ENCODE results near the gene RNPS1. TPM values are rescaled to one million over a fixed set of nuclear protein-coding genes. Genes with fewer than 3 reads are reported as not detected.
A peak's percentile ranks its signal among the peaks of the same experiment; 100 is the strongest.

RNPS1 gene
- total and polyA plus RNA-seq, 9 of the 15 experiments (the other 6 are each of a cell fraction or from before 2014, with no cell fraction given): 44.9 to 338 (median 202) TPM

DNA sequence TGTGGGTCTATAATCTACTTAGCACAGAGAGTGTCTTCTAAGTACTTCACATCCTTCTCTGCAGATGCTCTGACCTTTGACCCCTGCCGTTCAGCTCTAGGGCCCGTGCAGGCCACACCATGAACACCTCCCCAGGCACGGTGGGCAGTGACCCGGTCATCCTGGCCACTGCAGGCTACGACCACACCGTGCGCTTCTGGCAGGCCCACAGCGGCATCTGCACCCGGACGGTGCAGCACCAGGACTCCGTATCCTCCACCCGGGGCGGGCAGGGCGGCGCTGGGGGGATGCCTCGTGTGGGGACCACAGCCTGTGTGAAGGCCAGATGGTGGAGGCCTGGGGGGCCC lies 62.0 kb downstream of the RNPS1 start (continued):
- TF ChIP-seq, protein P1, sequence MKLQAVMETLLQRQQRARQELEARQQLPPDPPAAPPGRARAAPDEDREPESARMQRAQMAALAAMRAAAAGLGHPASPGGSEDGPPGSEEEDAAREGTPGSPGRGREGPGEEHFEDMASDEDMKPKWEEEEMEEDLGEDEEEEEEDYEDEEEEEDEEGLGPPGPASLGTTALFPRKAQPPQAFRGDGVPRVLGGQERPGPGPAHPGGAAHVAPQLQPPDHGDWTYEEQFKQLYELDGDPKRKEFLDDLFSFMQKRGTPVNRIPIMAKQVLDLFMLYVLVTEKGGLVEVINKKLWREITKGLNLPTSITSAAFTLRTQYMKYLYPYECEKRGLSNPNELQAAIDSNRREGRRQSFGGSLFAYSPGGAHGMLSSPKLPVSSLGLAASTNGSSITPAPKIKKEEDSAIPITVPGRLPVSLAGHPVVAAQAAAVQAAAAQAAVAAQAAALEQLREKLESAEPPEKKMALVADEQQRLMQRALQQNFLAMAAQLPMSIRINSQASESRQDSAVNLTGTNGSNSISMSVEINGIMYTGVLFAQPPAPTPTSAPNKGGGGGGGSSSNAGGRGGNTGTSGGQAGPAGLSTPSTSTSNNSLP (IDR thresholded peaks at IDR 0.05; ENCODE audit: borderline replicate concordance, low read depth, low read length): no peak
- TF ChIP-seq IFI16 (CRISPR knock-in tag; IDR thresholded peaks at IDR 0.05) (0 out of 2 replicates have a peak, but pooled peaks have one; percentile 55), ESRRA (IDR thresholded peaks at IDR 0.05; ENCODE audit: borderline replicate concordance, low read depth) (no peak), ZNF699 (CRISPR knock-in tag; IDR thresholded peaks at IDR 0.05; ENCODE audit: insufficient replicate concordance) (no peak), FOXP1 (CRISPR knock-in tag; IDR thresholded peaks at IDR 0.05) (no peak), CREM (IDR thresholded peaks at IDR 0.05; ENCODE audit: low read depth) (no peak), ZNF75A (CRISPR knock-in tag; IDR thresholded peaks at IDR 0.05) (no peak), BRD4 (IDR thresholded peaks at IDR 0.05) (no peak), MEF2D (tag; conservative IDR thresholded peaks at IDR 0.05; ENCODE audit: low read depth) (no peak), ETV6 (IDR thresholded peaks at IDR 0.05; ENCODE audit: borderline replicate concordance in 1 of 2, low read depth in 2 of 2, low read length in 1 of 2) (no peak), ETV6 (CRISPR knock-in tag; IDR thresholded peaks at IDR 0.05; ENCODE audit: borderline replicate concordance) (peak; percentile 25; the same call in 1 of the 2 replicates), CBFB (CRISPR knock-in tag; IDR thresholded peaks at IDR 0.05) (peak; percentile 77), NR2C1 (IDR thresholded peaks at IDR 0.05) (peak; percentile 95), NR2C1 (tag; IDR thresholded peaks at IDR 0.05) (peak; percentile 96), MECOM (CRISPR knock-in tag; IDR thresholded peaks at IDR 0.05) (peak; percentile 43; the same call in 1 of the 2 replicates)
- TF ChIP-seq, protein P2, sequence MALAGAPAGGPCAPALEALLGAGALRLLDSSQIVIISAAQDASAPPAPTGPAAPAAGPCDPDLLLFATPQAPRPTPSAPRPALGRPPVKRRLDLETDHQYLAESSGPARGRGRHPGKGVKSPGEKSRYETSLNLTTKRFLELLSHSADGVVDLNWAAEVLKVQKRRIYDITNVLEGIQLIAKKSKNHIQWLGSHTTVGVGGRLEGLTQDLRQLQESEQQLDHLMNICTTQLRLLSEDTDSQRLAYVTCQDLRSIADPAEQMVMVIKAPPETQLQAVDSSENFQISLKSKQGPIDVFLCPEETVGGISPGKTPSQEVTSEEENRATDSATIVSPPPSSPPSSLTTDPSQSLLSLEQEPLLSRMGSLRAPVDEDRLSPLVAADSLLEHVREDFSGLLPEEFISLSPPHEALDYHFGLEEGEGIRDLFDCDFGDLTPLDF (CRISPR knock-in tag; IDR thresholded peaks at IDR 0.05): 0 out of 2 replicates have a peak, but pooled peaks have one; percentile 49

All from K562 (cell line).